LNCAP (cell line): Measurements from ENCODE around the gene FAM236B.
"Not testable (repeated sequence)": the region's sequence is repeated elsewhere in the genome, so short reads cannot be mapped to it uniquely, and the experiment has no call there.

Experiments used
- TF ChIP-seq, protein P1 (sequence below): fragments of 450-650 bp; IDR thresholded peaks from 2 replicates; pipeline ENCODE4 v1.5.1; 2017; ENCODE audit warnings: mild to moderate bottlenecking

FAM236B gene

DNA sequence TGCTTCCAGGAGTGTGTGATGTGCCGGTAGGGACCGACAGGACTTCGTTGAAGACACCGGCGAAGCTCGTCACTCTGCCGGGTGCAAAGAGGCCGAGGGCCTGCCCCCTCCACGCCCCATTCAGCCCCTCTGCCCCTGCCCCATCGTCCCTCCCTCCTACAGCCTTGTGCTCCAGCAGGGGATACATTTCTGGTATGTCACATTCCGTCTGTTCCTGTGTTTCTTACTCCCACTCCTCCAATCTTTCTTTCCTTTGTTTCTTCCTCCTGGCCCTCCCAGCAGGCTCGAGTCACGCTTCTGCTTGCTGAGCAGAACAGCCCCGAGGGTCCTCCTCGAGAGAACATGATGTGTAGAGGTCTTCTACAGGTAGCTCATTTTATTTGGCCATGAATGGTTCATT is at the start of gene FAM236B:
Gene FAM236B (minus strand): TSS at position 101 of the 400 bp plus-strand sequence. CDS start 100 bp downstream, at position 1.
- TF ChIP-seq, protein P1, sequence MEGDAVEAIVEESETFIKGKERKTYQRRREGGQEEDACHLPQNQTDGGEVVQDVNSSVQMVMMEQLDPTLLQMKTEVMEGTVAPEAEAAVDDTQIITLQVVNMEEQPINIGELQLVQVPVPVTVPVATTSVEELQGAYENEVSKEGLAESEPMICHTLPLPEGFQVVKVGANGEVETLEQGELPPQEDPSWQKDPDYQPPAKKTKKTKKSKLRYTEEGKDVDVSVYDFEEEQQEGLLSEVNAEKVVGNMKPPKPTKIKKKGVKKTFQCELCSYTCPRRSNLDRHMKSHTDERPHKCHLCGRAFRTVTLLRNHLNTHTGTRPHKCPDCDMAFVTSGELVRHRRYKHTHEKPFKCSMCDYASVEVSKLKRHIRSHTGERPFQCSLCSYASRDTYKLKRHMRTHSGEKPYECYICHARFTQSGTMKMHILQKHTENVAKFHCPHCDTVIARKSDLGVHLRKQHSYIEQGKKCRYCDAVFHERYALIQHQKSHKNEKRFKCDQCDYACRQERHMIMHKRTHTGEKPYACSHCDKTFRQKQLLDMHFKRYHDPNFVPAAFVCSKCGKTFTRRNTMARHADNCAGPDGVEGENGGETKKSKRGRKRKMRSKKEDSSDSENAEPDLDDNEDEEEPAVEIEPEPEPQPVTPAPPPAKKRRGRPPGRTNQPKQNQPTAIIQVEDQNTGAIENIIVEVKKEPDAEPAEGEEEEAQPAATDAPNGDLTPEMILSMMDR = not testable (repeated sequence)

DNA sequence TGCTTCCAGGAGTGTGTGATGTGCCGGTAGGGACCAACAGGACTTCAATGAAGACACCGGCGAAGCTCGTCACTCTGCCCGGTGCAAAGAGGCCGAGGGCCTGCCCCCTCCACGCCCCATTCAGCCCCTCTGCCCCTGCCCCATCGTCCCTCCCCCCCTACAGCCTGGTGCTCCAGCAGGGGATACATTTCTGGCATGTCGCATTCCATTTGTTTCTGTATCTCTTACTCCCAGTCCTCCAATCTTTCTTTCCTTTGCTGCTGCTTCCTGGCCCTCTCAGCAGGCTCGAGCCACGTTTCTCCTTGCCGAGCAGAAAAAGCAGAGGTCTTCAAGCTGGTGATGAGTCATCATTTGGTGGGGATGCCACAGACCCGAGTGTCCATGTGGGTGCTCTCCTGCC is 25.6 kb upstream of the FAM236B start, which contains the start of gene FAM236D:
Gene FAM236D (minus strand): TSS at position 101 of the 400 bp plus-strand sequence. CDS start 100 bp downstream, at position 1.
- TF ChIP-seq, protein P1 = not testable (repeated sequence)

DNA sequence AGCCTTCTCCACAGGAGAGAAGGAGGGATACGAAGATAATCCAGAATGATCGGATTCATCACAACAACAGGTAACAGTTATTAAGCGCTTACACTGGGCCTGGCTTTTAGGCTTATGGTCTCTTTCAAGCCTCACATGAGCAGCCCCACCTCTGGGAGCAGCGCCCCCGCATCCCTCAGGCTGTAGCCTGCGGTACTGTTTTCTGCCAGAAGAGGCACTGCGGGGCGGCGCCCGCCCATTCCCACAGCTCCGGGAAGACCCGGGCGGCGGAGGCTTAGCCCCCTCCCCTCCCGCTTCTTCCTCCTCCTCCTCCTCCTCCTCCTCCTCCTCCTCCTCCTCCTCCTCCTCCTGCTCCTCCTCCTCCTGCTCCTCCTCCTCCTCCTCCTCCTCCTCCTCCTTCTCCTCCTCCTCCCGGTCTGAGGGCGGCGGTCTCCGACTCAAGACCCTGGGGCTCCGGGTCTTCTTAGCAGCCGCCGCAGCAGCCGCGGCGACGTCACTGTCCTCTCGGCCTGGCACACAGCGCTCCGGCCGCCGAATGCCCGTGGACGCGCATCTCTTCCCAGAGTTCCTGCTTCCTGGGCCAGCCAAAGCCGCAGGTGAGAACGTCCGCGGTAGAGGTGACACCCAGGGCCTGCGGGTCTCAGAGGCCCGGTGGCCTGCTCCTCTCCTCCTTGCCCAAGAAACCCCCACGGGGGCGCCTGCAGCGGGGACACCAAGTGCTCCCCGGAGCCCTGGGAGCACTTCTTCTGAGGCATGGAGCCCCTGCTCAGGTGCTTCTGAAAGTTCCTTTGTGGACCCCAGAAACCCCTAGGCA is 5.6 kb downstream of the FAM236B start, which contains the start of gene DMRTC1B:
Gene DMRTC1B (plus strand): TSS at position 238 of the 814 bp plus-strand sequence. CDS start 68,246 bp downstream, outside the sequence.
- TF ChIP-seq, protein P1 = not testable (repeated sequence)

DNA sequence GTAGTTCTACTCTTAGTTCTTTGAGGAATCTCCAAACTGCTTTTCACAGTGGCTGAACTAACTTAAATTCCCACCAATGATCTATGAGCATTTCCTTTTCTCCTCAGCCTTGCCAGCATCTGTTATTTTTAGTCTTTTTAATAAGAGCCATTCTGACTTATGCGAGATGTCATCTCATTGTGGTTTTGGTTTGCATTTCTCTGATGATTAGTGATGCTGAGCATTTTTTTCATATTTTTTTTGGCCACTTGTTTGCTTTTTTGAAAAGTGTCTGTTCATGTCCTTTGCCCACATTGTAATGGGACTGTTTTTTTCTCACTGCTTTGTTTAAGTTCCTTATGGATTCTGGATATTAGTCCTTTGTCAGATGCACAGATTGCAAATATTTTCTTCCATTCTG is 46.9 kb downstream of the FAM236B start:
- TF ChIP-seq, protein P1 = no peak
